ENCODE data around the gene IRF4. TPM values are rescaled to one million over a fixed set of nuclear protein-coding genes. Genes with fewer than 3 reads are reported as not detected.
A peak's percentile ranks its signal among the peaks of the same experiment; 100 is the strongest.

IRF4 gene
- total and polyA plus RNA-seq, 10 donors: 8.7 to 91.3 (median 46.3) TPM

GRCh38 chr6:378958-379409, 12.6 kb upstream of the IRF4 start:
- 79 to 83% (median 81%) methylated on average over 11 of the region's 11 CpGs for WGBS, 5 donors
- peak overlapping the region in 1 of 8 donors; percentile 2 for H3K27ac ChIP-seq
- H3K36me3 ChIP-seq: no peaks in the 10 kb centered on the region
- peaks cover 0 to 36% (median 9%) of the 10 kb centered on the region in 7 donors for H3K27me3 ChIP-seq (replicated peaks in 1 of 7)
- peak overlapping the region in 1 of 8 donors; percentile 6 for H3K4me3 ChIP-seq
- H3K4me1 ChIP-seq: peaks cover 13 to 38% (median 20%) of the 10 kb centered on the region in 6 donors
- TF ChIP-seq POLR2A (IDR thresholded peaks at IDR 0.05): no peak
- TF ChIP-seq POLR2AphosphoS5 (IDR thresholded peaks at IDR 0.05): no peak
- TF ChIP-seq CTCF (IDR thresholded peaks at IDR 0.05 in 8 of 11, conservative IDR thresholded peaks at IDR 0.05 in 3 of 11): no peak
- DNase-seq: no peak
- intact Hi-C loops (cut with DNase I; ENCODE audit: low total_unique reads): no loop called here
- peaks cover 0 to 6% (median 0%) of the 10 kb centered on the region in 8 donors for H3K9me3 ChIP-seq

- peak; percentile 86 for DNase-seq
Observed at GRCh38 chr6:379410-380181, 12.0 kb upstream of the IRF4 start.

GRCh38 chr6:380234-381218, 11.0 kb upstream of the IRF4 start:
- Histone ChIP-seq H3K27me3 (replicated peaks in 1 of 7) (peaks cover 0 to 31% (median 9%) of the 10 kb centered on the region in 7 donors), H3K9me3 (peaks cover 0 to 6% (median 0%) of the 10 kb centered on the region in 8 donors), H3K36me3 (no peaks in the 10 kb centered on the region), H3K27ac (no peak overlapping the region), H3K4me3 (no peak overlapping the region), H3K4me1 (peaks cover 13 to 38% (median 20%) of the 10 kb centered on the region in 6 donors)
- TF ChIP-seq POLR2AphosphoS5 (IDR thresholded peaks at IDR 0.05) (no peak), CTCF (IDR thresholded peaks at IDR 0.05 in 8 of 11, conservative IDR thresholded peaks at IDR 0.05 in 3 of 11) (no peak), POLR2A (IDR thresholded peaks at IDR 0.05) (no peak)
- intact Hi-C loops (cut with DNase I; ENCODE audit: low total_unique reads): no loop called here
- peak; percentile 73 for DNase-seq
- 86 to 91% (median 86%) methylated on average over 26 of the region's 26 CpGs for WGBS, 5 donors

More at GRCh38 chr6:379410-380181, 12.0 kb upstream of the IRF4 start:
- WGBS, 5 donors: 61 to 70% (median 64%) methylated on average over 28 of the region's 28 CpGs
- Histone ChIP-seq H3K4me3 (peak overlapping the region in 1 of 8 donors; percentile 6), H3K4me1 (peaks cover 13 to 38% (median 20%) of the 10 kb centered on the region in 6 donors), H3K27ac (no peak overlapping the region), H3K9me3 (peaks cover 0 to 6% (median 0%) of the 10 kb centered on the region in 8 donors), H3K27me3 (replicated peaks in 1 of 7) (peaks cover 0 to 31% (median 9%) of the 10 kb centered on the region in 7 donors), H3K36me3 (no peaks in the 10 kb centered on the region)
- intact Hi-C loops (cut with DNase I; ENCODE audit: low total_unique reads): no loop called here
- TF ChIP-seq CTCF (IDR thresholded peaks at IDR 0.05 in 8 of 11, conservative IDR thresholded peaks at IDR 0.05 in 3 of 11): no peak
- TF ChIP-seq POLR2AphosphoS5 (IDR thresholded peaks at IDR 0.05): peak; percentile 8 to 39 (median 22)
- TF ChIP-seq POLR2A (IDR thresholded peaks at IDR 0.05): no peak
